Stimulated activated CD4-positive, alpha-beta T cell treated with anti-CD3 and anti-CD28 coated beads, TNF-alpha, amount 100 ng/mL, for 24 hours (primary cell): Measurements from ENCODE around the gene ADAMTS2.
"Not testable (repeated sequence)": the region's sequence is repeated elsewhere in the genome, so short reads cannot be mapped to it uniquely, and the experiment has no call there.

Experiments
- DNase-seq, 3 experiments: peaks; one replicate each; pipeline ENCODE4 v3.0.0-alpha.2; 2020; ENCODE audit warnings: low read depth in 3 of 3

ADAMTS2 gene

DNA sequence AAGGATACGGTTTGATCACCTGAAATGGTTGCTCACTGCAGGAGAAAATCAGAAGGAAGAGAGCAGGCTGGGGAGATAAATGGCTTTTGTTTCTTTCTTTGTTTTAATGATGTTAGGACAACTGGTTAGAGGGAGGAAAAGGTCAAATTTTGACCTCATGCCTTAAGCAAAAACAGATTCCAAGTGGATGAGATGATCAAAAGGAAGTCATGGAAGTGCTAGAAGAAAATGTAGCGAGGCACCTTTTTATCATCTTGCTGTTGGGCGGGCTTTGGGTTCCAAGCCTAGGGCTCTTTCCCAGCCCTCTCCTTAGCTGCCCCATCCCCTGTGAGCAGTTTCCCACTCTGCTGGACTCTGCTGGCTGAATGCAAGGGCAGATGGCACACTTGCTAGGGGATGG, 127.9 kb downstream of the ADAMTS2 start:
- no peak for DNase-seq

DNA sequence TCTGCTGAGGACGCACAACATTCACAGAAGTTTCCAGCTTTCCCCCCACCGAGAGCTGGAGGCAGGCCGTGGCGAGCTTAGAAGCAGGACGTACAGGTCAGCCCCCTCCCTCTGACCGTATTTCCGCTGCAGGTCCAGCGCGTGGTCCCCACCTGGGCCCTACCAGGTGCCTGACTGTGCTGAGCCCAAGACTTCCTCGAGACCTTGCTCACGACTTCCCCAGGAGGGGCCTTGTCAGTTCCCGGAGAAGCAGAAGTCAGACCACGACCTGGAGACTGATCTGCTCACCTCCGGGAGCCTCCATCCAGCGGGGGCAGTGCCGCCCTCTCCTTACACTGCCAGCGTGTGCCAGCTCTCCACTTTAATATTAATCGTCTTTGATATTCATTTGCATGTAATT, 128.9 kb downstream of the ADAMTS2 start:
- not testable (repeated sequence) for DNase-seq

- no peak for DNase-seq
Measured at GRCh38 chr5:179215576-179215975, 129.7 kb downstream of the ADAMTS2 start.

DNA sequence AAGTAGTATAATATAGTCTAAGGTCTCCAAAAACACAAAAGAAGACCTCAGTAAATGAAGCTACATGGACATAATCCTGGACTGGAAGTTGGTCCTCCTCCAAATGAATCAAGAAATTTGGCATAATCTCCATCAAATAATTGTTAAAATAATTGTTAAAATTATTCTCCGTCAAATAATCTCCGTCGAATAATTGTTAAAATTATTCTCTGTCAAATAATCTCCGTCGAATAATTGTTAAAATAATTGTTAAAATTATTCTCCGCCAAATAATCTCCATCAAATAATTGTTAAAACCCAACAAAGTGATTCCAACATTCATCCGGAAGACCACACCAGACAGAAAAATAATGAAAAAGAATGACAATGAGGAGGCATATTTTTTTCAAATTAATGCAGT, 130.6 kb downstream of the ADAMTS2 start:
- DNase-seq, result no peak

DNA sequence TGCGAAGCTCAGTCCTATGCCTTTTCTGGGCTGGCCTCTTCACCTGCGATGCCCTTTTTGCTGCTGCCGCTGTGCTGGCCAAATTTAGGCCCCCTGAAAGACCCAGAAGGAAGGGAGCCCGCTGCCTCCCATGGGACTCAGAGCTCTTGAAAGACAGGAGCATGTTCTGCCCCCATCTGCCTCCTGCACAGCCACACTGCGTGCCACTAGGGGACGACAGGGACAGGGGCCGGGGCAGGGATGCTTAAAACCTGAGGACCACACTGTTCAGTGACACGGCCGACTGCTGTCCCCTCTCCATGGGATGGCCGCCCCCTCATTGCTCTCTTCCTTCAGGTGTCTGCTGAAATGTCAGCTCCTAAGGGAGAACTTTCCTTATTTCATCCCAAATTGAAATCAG, 132.4 kb downstream of the ADAMTS2 start:
- DNase-seq, result no peak

- DNase-seq, result no peak
Measured at GRCh38 chr5:179211631-179212030, 133.6 kb downstream of the ADAMTS2 start.

DNA sequence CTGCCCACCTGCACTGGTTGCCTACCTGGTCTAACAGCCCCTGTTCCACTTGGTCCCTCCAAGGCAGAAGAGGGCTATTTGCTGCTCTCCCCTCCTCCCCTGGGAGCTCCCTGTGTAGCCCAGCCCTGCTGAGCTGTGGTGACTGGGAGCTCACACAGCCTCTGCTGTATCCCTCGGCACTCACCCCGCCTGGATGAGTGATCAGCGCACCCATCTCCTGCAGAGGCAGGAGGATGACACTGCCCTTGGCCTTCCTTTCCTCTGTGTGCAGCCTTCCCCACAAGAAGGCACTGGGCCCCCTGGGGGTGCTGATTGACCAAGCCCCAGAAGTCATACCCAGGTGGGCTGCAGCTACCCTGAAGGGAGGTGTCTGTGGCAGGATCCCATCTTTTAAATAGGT, 134.2 kb downstream of the ADAMTS2 start:
- no peak for DNase-seq

DNA sequence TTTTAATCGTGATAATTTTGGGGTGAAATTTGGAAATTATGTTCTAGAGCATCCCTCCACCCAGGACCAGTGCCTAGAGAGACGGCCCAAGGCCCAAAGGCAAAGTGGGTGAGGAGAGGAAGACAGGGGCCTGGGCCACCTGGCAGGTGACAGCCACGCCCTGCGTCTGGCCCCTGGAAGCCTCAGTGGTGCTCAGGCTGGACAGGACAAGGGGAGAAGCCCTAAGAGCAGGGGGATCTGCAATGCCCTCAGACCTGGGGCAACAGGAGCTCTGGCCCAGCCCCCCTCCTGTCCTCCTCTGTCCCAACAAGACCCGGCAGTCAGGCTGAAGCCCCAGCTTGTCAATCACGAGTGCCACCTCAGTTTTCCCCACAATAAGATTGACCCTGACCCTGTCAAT, 134.8 kb downstream of the ADAMTS2 start:
- no peak for DNase-seq

GRCh38 chr5:179209359-179210150, 135.7 kb downstream of the ADAMTS2 start:
- no peak for DNase-seq

GRCh38 chr5:179208706-179209358, 136.4 kb downstream of the ADAMTS2 start:
- no peak for DNase-seq

GRCh38 chr5:179207920-179208705, 137.1 kb downstream of the ADAMTS2 start:
- DNase-seq, result no peak

DNA sequence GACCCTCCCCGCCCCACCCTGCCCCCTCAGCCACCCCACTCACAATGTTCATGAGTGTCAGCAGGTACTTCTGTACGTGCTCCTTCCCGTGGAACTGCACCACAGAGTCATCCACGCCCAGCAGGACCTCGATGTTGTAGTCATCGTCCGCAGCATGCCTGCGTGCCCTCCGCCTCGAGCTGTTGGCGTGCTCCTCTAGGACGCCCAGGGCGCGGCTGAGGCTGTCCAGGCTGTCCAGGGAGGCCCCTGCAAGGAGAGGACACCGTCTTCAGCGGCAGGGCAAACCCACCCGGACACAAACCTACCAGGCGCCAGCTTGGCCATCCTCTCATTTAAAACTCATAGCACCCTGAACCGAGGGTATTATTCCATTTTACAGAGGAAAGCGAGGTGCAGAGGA, 137.8 kb downstream of the ADAMTS2 start:
- DNase-seq, result no peak

- DNase-seq, result no peak
Measured at GRCh38 chr5:179206366-179206765, 138.9 kb downstream of the ADAMTS2 start.

- DNase-seq, result no peak
Measured at GRCh38 chr5:179205277-179205676, 140.0 kb downstream of the ADAMTS2 start.

- DNase-seq, result no peak
Measured at GRCh38 chr5:179204572-179204971, 140.7 kb downstream of the ADAMTS2 start.

DNA sequence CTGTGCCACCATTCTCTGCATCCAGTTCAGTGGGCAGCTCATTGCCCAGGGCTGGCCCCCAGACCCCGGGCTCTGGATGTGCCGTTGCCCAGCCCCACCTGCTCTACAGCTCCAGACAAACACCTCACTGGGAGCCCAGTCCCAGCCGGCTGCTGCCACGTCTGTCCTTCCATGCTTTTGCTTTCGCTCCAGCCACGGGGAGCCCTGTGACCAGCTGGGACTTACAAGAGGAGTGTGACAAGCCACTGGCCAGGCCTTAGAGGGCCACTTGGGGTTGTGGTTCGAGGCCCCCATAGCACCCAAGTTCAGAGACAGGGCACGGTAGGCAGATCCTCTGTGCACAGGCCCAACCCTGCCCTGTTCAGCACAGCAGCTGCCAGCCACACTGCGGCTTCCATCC, 142.0 kb downstream of the ADAMTS2 start:
- DNase-seq, result no peak

DNA sequence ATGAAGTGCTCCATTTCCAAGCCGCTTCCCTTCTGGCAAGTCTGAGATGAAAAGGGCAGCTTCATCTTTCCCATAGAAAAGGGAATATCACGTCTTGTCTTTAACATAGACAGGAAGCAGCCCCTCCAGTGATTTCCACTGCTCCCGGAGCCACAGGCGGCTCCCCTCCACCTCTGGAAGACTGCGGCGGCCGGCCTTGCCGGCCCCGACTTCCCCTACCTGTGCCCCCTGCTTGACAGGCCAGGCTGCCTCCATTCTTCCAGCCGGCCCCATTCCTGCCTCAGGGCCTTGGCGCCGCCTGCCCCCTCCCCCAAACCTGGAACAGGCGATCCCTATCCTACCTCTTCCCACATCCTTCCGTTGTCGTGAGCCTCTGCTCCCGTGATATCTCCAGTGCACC, 143.3 kb downstream of the ADAMTS2 start:
- DNase-seq, result no peak

DNA sequence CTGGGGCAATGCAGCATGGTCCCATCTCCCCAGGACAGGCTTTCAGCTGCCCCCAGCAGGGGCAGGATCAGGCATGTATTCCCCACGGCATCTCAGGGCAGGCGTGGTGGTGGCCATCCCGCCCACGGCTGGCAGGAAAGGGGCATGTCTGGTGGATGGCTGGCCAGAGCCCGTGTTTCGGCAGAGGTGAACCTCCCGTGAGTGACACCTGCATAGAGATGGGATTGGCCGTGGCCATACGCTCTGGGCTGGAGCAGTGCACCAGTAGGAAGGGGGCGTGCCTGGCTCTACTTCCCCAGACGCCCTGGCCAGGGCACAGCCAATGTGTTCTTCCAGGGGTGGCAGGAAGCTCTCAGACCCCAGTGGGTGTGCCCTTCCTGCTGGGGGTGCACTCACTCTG, 146.0 kb downstream of the ADAMTS2 start:
- DNase-seq, result no peak

GRCh38 chr5:179198825-179199224, 146.4 kb downstream of the ADAMTS2 start:
- no peak for DNase-seq

- DNase-seq, result no peak
Measured at GRCh38 chr5:179196405-179197079, 148.7 kb downstream of the ADAMTS2 start.

- no peak for DNase-seq
Measured at GRCh38 chr5:179195561-179196404, 149.5 kb downstream of the ADAMTS2 start.
